ENCODE data around the gene NDUFS3.
A peak's percentile ranks its signal among the peaks of the same experiment; 100 is the strongest.

The NDUFS3 gene

GRCh38 chr11:47569646-47570045 lies 9.2 kb upstream of the NDUFS3 start:
- peaks cover 12% of the 10 kb centered on the region for H3K36me3 Mint-ChIP-seq
- ATAC-seq (ENCODE audit: low read depth) (no peak), DNase-seq (ENCODE audit: low spot score in 2 of 2) (no peak)
- H3K27me3 Mint-ChIP-seq, result no peaks in the 10 kb centered on the region
- no peaks in the 10 kb centered on the region for H3K9me3 Mint-ChIP-seq
- no peak overlapping the region for H3K27ac Mint-ChIP-seq
- peaks cover 13% of the 10 kb centered on the region for H3K4me1 Mint-ChIP-seq
- no peak overlapping the region for H3K4me3 Mint-ChIP-seq

DNA sequence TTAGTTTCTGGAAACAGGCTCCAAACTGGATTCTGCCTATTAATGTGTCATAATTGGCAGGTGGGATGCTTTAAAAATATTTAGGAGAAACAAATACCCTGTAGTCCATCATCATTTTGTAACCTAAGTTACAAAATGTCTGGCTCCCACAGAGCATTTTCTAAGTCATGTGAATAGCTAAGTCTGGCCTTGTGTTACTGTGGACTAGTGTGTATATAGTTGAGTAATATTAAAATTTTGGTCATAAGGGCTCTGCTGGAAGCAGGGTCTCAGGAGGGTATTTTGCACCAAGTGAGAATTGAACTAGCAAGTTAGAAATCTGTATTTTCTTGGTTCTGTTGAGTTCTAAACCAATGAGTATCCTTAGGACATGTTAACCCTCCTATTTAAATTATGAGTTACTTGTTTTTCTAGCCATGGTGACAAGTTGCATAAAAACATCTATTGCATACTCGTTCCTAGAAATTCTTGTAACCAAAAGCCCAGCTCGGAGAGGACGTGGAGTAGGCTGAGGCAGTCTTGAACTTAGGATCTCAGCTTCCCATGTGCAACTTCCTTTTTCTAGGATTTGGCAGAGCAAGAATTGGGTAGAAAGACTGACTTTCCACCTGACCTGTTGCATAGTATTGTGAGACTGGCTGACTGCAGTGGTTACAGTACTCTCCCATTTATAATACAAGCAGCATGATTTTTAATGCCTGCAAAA lies 8.1 kb upstream of the NDUFS3 start:
- H3K9me3 Mint-ChIP-seq, result no peaks in the 10 kb centered on the region
- H3K4me1 Mint-ChIP-seq, result peaks cover 9% of the 10 kb centered on the region
- H3K4me3 Mint-ChIP-seq, result no peak overlapping the region
- no peak for ATAC-seq (ENCODE audit: low read depth)
- peak overlapping the region; percentile 38 for H3K27ac Mint-ChIP-seq
- H3K27me3 Mint-ChIP-seq, result no peaks in the 10 kb centered on the region
- DNase-seq (ENCODE audit: low spot score in 2 of 2), result no peak
- peaks cover 15% of the 10 kb centered on the region for H3K36me3 Mint-ChIP-seq

DNA sequence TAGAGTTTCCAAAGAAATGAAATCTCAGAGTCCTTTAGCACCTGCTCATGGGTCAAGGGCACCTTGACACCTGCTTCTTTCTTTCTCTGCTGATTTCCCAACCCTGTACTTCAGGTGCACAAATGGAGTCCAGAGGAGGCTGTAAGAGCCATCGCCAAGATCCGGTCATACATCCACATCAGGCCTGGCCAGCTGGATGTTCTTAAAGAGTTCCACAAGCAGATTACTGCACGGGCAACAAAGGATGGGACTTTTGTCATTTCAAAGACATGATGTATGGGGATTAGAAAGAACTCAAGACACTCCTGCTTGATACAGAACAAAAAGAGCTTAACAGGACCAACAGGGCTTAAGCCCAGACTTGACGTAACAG lies 7.5 kb upstream of the NDUFS3 start:
- H3K27me3 Mint-ChIP-seq, result no peaks in the 10 kb centered on the region
- DNase-seq (ENCODE audit: low spot score in 2 of 2) (no peak), ATAC-seq (ENCODE audit: low read depth) (no peak)
- no peaks in the 10 kb centered on the region for H3K9me3 Mint-ChIP-seq
- H3K36me3 Mint-ChIP-seq, result peaks cover 15% of the 10 kb centered on the region
- no peak overlapping the region for H3K4me3 Mint-ChIP-seq
- H3K27ac Mint-ChIP-seq, result peak overlapping the region; percentile 38
- H3K4me1 Mint-ChIP-seq, result peaks cover 9% of the 10 kb centered on the region

DNA sequence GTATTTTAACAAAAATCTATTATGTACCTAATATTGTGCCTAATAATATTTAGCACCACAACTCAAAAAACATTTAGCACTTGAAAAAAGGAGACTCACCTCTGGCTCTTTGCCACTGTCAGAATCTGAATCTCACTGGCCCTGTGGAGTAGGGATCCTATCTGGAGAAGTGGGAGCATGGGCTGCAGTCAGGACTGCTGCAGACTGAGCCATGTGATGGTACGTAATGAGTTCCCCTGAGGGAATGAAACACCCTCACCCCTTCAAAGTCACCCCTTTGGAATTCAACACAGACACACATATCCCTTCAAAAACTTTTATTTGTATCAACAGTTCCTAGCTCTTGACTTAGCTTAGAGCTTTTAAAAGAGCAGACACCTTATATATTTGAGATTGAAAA lies 7.0 kb upstream of the NDUFS3 start:
- H3K4me3 Mint-ChIP-seq, result no peak overlapping the region
- H3K4me1 Mint-ChIP-seq, result peaks cover 5% of the 10 kb centered on the region
- ATAC-seq (ENCODE audit: low read depth) (no peak), DNase-seq (ENCODE audit: low spot score in 2 of 2) (no peak)
- H3K27ac Mint-ChIP-seq, result no peak overlapping the region
- H3K9me3 Mint-ChIP-seq, result no peaks in the 10 kb centered on the region
- H3K27me3 Mint-ChIP-seq, result no peaks in the 10 kb centered on the region
- peaks cover 15% of the 10 kb centered on the region for H3K36me3 Mint-ChIP-seq

DNA sequence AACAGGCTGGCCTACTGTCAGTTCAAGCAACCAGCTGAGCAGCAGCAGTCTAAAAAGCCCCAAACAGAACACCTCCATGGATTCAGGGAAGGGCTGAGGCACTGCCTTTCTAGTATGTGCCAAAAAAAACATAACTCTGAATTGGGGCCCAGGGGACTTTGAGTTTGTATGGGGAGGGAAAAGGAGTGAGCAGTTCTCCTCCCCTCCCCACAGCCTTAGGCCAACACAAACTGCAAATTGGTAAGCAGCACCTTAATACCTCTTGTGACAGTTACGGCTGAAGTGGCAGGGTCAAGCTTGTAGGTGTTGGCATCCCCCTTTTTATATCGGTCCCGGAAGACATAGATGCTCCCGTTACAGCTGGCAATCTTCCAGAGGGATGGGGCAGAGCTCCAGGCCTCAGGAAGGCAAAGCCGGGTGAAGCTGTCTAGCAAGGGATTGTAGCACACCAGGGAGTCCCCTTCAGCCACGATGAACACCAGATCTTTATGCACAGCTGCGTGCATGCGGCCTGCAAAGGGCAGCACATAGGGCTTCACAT lies 6.1 kb upstream of the NDUFS3 start:
- peaks cover 17% of the 10 kb centered on the region for H3K36me3 Mint-ChIP-seq
- DNase-seq (ENCODE audit: low spot score in 2 of 2) (no peak), ATAC-seq (ENCODE audit: low read depth) (no peak)
- no peak overlapping the region for H3K27ac Mint-ChIP-seq
- H3K4me1 Mint-ChIP-seq, result peaks cover 8% of the 10 kb centered on the region
- no peaks in the 10 kb centered on the region for H3K27me3 Mint-ChIP-seq
- H3K4me3 Mint-ChIP-seq, result no peak overlapping the region
- no peaks in the 10 kb centered on the region for H3K9me3 Mint-ChIP-seq

DNA sequence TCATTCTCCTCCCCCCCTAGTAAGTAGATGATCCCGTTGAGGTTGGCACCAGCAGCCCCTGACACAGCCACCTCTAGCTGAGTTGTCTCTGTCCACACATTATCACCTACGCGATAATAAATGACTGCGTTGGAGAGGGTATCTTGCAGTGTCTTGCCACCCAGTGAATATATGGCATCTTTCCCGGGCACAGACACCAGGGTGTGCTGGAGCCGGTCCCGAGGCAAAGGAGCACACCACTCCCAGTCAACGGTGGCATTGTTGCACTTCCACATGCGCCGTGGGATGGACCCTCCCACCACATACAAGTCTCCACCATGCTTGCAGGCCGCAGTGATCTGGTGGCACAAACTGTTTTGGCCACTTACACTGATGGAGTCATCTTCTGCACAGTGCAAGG lies 5.6 kb upstream of the NDUFS3 start:
- H3K4me1 Mint-ChIP-seq, result peaks cover 8% of the 10 kb centered on the region
- DNase-seq (ENCODE audit: low spot score in 2 of 2), result no peak

GRCh38 chr11:47577460-47578041 lies 1.3 kb upstream of the NDUFS3 start:
- H3K27ac Mint-ChIP-seq, result no peak overlapping the region
- H3K4me3 Mint-ChIP-seq, result peak overlapping the region; percentile 100
- no peaks in the 10 kb centered on the region for H3K9me3 Mint-ChIP-seq
- H3K4me1 Mint-ChIP-seq, result peaks cover 17% of the 10 kb centered on the region
- ATAC-seq (ENCODE audit: low read depth) (no peak), DNase-seq (ENCODE audit: low spot score in 2 of 2) (no peak)
- peaks cover 18% of the 10 kb centered on the region for H3K36me3 Mint-ChIP-seq
- H3K27me3 Mint-ChIP-seq, result no peaks in the 10 kb centered on the region

More for the DNA sequence above, 5.6 kb upstream of the NDUFS3 start:
- H3K27me3 Mint-ChIP-seq, result no peaks in the 10 kb centered on the region
- H3K4me3 Mint-ChIP-seq, result no peak overlapping the region
- ATAC-seq (ENCODE audit: low read depth), result no peak
- no peaks in the 10 kb centered on the region for H3K9me3 Mint-ChIP-seq
- peaks cover 17% of the 10 kb centered on the region for H3K36me3 Mint-ChIP-seq
- H3K27ac Mint-ChIP-seq, result no peak overlapping the region

- Mint-ChIP-seq H3K4me3 (no peak overlapping the region), H3K4me1 (peaks cover 10% of the 10 kb centered on the region), H3K27me3 (no peaks in the 10 kb centered on the region), H3K36me3 (peaks cover 14% of the 10 kb centered on the region), H3K27ac (no peak overlapping the region), H3K9me3 (no peaks in the 10 kb centered on the region)
- DNase-seq (ENCODE audit: low spot score in 2 of 2), result no peak
- ATAC-seq (ENCODE audit: low read depth), result no peak
These were observed 5.0 kb downstream of the NDUFS3 start for GRCh38 chr11:47583844-47584243.

GRCh38 chr11:47586098-47586855 lies 7.4 kb downstream of the NDUFS3 start, which contains the start of gene FAM180B:
Gene FAM180B (plus strand): TSS chr11:47586678. CDS start chr11:47586769, 91 bp downstream.
- Mint-ChIP-seq H3K27ac (no peak within 1 kb of the TSS), H3K9me3 (no peaks in the 10 kb centered on the region), H3K4me3 (no peak within 1 kb of the TSS), H3K27me3 (no peaks in the 10 kb centered on the region), H3K4me1 (no peaks in the 10 kb centered on the region), H3K36me3 (peaks cover 14% of the 10 kb centered on the region)
- ATAC-seq (ENCODE audit: low read depth), result no peak
- no peak for DNase-seq (ENCODE audit: low spot score in 2 of 2)

- DNase-seq (ENCODE audit: low spot score in 2 of 2) (no peak), ATAC-seq (ENCODE audit: low read depth) (no peak)
- Mint-ChIP-seq H3K27ac (no peak overlapping the region), H3K4me1 (no peaks in the 10 kb centered on the region), H3K36me3 (peaks cover 13% of the 10 kb centered on the region), H3K27me3 (no peaks in the 10 kb centered on the region), H3K9me3 (no peaks in the 10 kb centered on the region), H3K4me3 (no peak overlapping the region)
These were observed 8.3 kb downstream of the NDUFS3 start for GRCh38 chr11:47587039-47587716.

DNA sequence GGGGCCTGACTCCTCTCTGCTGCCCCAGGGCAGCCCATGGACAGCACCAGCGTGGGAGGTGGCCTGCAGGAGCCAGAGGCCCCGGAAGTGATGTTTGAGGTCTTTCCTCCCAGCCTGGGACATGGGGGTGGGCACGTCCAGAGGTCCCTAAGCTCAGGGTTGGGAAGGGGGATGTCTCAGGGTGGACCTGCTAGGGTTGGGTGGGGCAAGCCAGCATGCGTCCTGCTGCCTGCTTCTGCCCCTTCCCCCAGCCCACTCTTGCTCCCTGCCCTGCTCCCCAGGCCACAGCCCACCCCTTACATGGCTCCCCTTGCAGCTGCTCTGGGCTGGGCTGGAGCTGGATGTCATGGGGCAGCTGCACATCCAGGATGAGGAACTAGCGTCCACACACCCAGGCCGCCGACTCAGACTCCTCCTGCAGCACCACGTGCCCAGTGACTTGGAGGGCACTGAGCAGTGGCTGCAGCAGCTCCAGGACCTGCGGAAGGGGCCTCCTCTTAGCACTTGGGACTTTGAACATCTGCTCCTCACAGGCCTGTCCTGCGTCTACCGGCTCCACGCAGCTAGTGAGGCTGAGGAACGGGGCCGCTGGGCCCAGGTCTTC lies 9.0 kb downstream of the NDUFS3 start:
- DNase-seq (ENCODE audit: low spot score in 2 of 2) (no peak), ATAC-seq (ENCODE audit: low read depth) (no peak)
- Mint-ChIP-seq H3K27me3 (peaks cover 3% of the 10 kb centered on the region), H3K4me3 (no peak overlapping the region), H3K4me1 (no peaks in the 10 kb centered on the region), H3K27ac (no peak overlapping the region), H3K9me3 (no peaks in the 10 kb centered on the region), H3K36me3 (peaks cover 10% of the 10 kb centered on the region)

DNA sequence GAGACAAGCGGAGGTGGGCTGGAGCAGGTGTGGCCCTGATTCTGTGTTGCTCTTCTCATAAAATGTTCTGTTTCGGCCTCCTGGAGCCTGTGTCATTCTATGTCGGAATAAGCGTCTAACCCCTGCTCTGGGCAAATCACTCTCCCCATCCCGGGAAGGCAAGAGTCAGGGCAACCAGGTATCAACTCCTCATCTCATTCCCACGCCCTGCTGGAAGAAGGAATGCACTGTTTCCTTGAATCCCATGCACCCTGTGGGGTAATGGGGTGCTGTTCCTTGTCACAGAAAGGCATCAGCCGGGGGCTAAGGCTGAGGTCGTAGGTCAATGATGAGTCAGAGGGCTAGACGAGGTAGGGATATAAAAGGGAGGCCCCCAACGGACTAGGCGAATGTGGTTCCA lies 10.2 kb downstream of the NDUFS3 start:
- Mint-ChIP-seq H3K27me3 (peaks cover 11% of the 10 kb centered on the region), H3K4me3 (no peak overlapping the region), H3K36me3 (peaks cover 4% of the 10 kb centered on the region), H3K9me3 (no peaks in the 10 kb centered on the region), H3K4me1 (no peaks in the 10 kb centered on the region), H3K27ac (no peak overlapping the region)
- DNase-seq (ENCODE audit: low spot score in 2 of 2), result no peak
- ATAC-seq (ENCODE audit: low read depth), result no peak

DNA sequence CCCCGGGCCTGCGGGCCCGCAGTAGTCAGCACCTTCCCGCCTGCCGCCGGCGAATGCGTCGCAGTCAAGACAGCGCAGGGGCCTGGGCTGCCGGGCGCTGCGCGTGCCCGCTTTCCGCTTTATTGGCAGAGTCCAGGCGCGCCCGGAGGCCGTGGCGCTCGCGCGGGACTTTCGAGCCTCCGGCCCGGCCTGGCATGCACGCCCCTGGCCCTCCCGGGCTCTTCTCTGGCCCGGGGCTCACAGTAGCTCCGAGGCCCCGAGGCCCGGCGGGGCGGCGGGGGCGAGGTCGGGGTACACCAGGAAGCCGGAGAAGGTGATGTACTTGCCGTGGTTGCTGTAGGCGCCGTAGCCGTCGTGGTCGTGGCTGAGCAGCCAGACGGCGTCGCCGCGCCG lies 10.7 kb downstream of the NDUFS3 start:
- DNase-seq (ENCODE audit: low spot score in 2 of 2) (no peak), ATAC-seq (ENCODE audit: low read depth) (no peak)
- Mint-ChIP-seq H3K27me3 (peaks cover 14% of the 10 kb centered on the region), H3K9me3 (no peaks in the 10 kb centered on the region), H3K4me3 (no peak overlapping the region), H3K27ac (no peak overlapping the region), H3K36me3 (no peaks in the 10 kb centered on the region), H3K4me1 (no peaks in the 10 kb centered on the region)

Data from memory B cell (primary cell).